ENCODE data around the gene SMIM17. TPM values are rescaled to one million over a fixed set of nuclear protein-coding genes. Genes with fewer than 3 reads are reported as not detected.

Gene SMIM17
- polyA plus RNA-seq, 1 of the 3 experiments (the other 2 are of a cell fraction): 0.05 TPM

- Histone ChIP-seq H3K9me3 (no peaks in the 10 kb centered on the region), H3K36me3 (replicated peaks in 1 of 2; ENCODE audit: control insufficient read depth in 1 of 2, insufficient read depth in 2 of 2, low read length in 1 of 2) (no peaks in the 10 kb centered on the region), H4K20me1 (ENCODE audit: insufficient read depth) (no peaks in the 10 kb centered on the region), H3K4me1 (ENCODE audit: control insufficient read depth in 1 of 2, insufficient read depth in 2 of 2, low read depth in 1 of 2, low read length in 1 of 2) (no peaks in the 10 kb centered on the region), H3K9me2 (no peaks in the 10 kb centered on the region), H3K27ac (ENCODE audit: low read depth in 2 of 2, low read length in 1 of 2) (no peak overlapping the region), H3K4me3 (ENCODE audit: low read depth in 2 of 2, low read length in 1 of 2) (no peak overlapping the region), H3K9ac (no peak overlapping the region), H3K4me2 (no peak overlapping the region), H3K79me2 (ENCODE audit: insufficient read depth) (no peaks in the 10 kb centered on the region), H3F3A (replicated peaks; ENCODE audit: insufficient read depth) (no peaks in the 10 kb centered on the region), H3K27me3 (ENCODE audit: insufficient read depth) (no peaks in the 10 kb centered on the region), H2AFZ (ENCODE audit: low read depth) (no peak overlapping the region)
- WGBS (ENCODE audit: low lambda C conversion rate): 28% methylated on average over 7 of the region's 7 CpGs
- TF ChIP-seq RFX5 (IDR thresholded peaks at IDR 0.05; ENCODE audit: low read length): no peak
- TF ChIP-seq TEAD4 (IDR thresholded peaks at IDR 0.05; ENCODE audit: borderline replicate concordance, insufficient read depth): no peak
- no peak for TF ChIP-seq JUND (IDR thresholded peaks at IDR 0.05)
- TF ChIP-seq, protein P1, sequence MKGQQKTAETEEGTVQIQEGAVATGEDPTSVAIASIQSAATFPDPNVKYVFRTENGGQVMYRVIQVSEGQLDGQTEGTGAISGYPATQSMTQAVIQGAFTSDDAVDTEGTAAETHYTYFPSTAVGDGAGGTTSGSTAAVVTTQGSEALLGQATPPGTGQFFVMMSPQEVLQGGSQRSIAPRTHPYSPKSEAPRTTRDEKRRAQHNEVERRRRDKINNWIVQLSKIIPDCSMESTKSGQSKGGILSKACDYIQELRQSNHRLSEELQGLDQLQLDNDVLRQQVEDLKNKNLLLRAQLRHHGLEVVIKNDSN (IDR thresholded peaks at IDR 0.05; ENCODE audit: borderline replicate concordance, low read depth): no peak
- no peak for TF ChIP-seq GATA2 (CRISPR knock-in tag; IDR thresholded peaks at IDR 0.05)
- TF ChIP-seq EZH2phosphoT487 (IDR thresholded peaks at IDR 0.05; ENCODE audit: borderline replicate concordance, low read depth): no peak
- TF ChIP-seq USF2 (IDR thresholded peaks at IDR 0.05; ENCODE audit: borderline replicate concordance, low read depth, low read length): no peak
- no peak for TF ChIP-seq NFIC (IDR thresholded peaks at IDR 0.05; ENCODE audit: borderline replicate concordance)
- no peak for TF ChIP-seq FOSL2 (IDR thresholded peaks at IDR 0.05; ENCODE audit: borderline replicate concordance, low read depth)
- no peak for TF ChIP-seq ZBTB33 (IDR thresholded peaks at IDR 0.05; ENCODE audit: borderline replicate concordance, low read depth)
- TF ChIP-seq TAF1 (IDR thresholded peaks at IDR 0.05; ENCODE audit: borderline replicate concordance, low read depth, low read length): no peak
- no peak for TF ChIP-seq REST (IDR thresholded peaks at IDR 0.05; ENCODE audit: low read depth, low read length)
- no peak for TF ChIP-seq EP300 (IDR thresholded peaks at IDR 0.05; ENCODE audit: borderline replicate concordance in 1 of 2, low read depth in 1 of 2, low read length in 1 of 2)
- TF ChIP-seq IRF3 (IDR thresholded peaks at IDR 0.05; ENCODE audit: low read depth, low read length): no peak
- no peak for TF ChIP-seq MXI1 (IDR thresholded peaks at IDR 0.05; ENCODE audit: low read depth, low read length)
- no peak for TF ChIP-seq TCF12 (IDR thresholded peaks at IDR 0.05)
- POLR2A ChIA-PET: no interaction called here
- CTCF ChIA-PET: no interaction called here
- no peak for DNase-seq
Measured at GRCh38 chr19:56683116-56683515, 40.2 kb downstream of the SMIM17 start.

Measured in SK-N-SH (cell line).